HepG2 (cell line): Measurements from ENCODE around the gene TRPC4AP. TPM values are rescaled to one million over a fixed set of nuclear protein-coding genes. Genes with fewer than 3 reads are reported as not detected.

Experiments
- ELF1 ChIP-seq: sonication (generic); formaldehyde crosslinking; IDR thresholded peaks from 2 replicates; pipeline ENCODE4 v1.4.0; 2020; ENCODE audit warnings: missing genetic modification reagents
- FOSL1 ChIP-seq: sonication (generic); formaldehyde crosslinking; IDR thresholded peaks from 2 replicates; pipeline ENCODE4 v1.9.0; 2021; ENCODE audit warnings: missing genetic modification reagents, borderline replicate concordance
- GFI1 ChIP-seq: sonication (generic); formaldehyde crosslinking; IDR thresholded peaks from 2 replicates; pipeline ENCODE4 v1.5.0; 2020; ENCODE audit warnings: missing genetic modification reagents, mild to moderate bottlenecking, borderline replicate concordance
- HIVEP1 ChIP-seq: sonication (generic); formaldehyde crosslinking; IDR thresholded peaks from 2 replicates; pipeline ENCODE4 v1.4.0; 2020; ENCODE audit warnings: mild to moderate bottlenecking, missing genetic modification reagents
- JUND ChIP-seq: sonication (generic); formaldehyde crosslinking; IDR thresholded peaks from 2 replicates; pipeline ENCODE4 v1.8.0; 2022; ENCODE audit warnings: mild to moderate bottlenecking, missing genetic modification reagents
- KLF9 ChIP-seq: IDR thresholded peaks from 2 replicates; pipeline ENCODE4 v1.6.1; 2016; ENCODE audit warnings: low read depth
- NFYC ChIP-seq: IDR thresholded peaks from 2 replicates; pipeline ENCODE4 v1.6.1; 2016; ENCODE audit warnings: missing genetic modification reagents, missing compliant biosample characterization
- NONO ChIP-seq, 2 experiments: fragments of 450-650 bp in 1 of 2; sonication (generic) in 1 of 2; formaldehyde crosslinking in 1 of 2; IDR thresholded peaks in 1 of 2; conservative IDR thresholded peaks in 1 of 2; 2 replicates each; pipeline versions ENCODE4 v1.6.1 to v1.8.0; 2017 to 2022; ENCODE audit warnings: mild to moderate bottlenecking in 1 of 2, missing genetic modification reagents in 1 of 2, moderate library complexity in 1 of 2
- RAD21 ChIP-seq: fragments of 450-650 bp; formaldehyde crosslinking; IDR thresholded peaks from 2 replicates; pipeline ENCODE4 v1.5.0; 2020; ENCODE audit warnings: mild to moderate bottlenecking
- RARA ChIP-seq: IDR thresholded peaks from 2 replicates; pipeline ENCODE4 v1.6.1; 2016; ENCODE audit warnings: missing genetic modification reagents, missing compliant biosample characterization
- SSRP1 ChIP-seq: IDR thresholded peaks from 2 replicates; pipeline ENCODE4 v1.6.1; 2016; ENCODE audit warnings: control low read depth
- XRCC5 ChIP-seq: fragments of 200-400 bp; formaldehyde crosslinking; optimal IDR thresholded peaks from 2 replicates; pipeline ENCODE3; 2017; ENCODE audit warnings: mild to moderate bottlenecking, low read length
- ZNF138 ChIP-seq: sonication (generic); formaldehyde crosslinking; IDR thresholded peaks from 2 replicates; pipeline ENCODE4 v1.5.0; 2020; ENCODE audit warnings: mild to moderate bottlenecking, low read depth, missing genetic modification reagents
- ZNF326 ChIP-seq: sonication (generic); formaldehyde crosslinking; IDR thresholded peaks from 2 replicates; pipeline ENCODE4 v1.4.0; 2020; ENCODE audit warnings: missing genetic modification reagents, borderline replicate concordance
- ZNF331 ChIP-seq: sonication (generic); formaldehyde crosslinking; IDR thresholded peaks from 2 replicates; pipeline ENCODE4 v1.4.0; 2020; ENCODE audit warnings: missing genetic modification reagents
- ZNF607 ChIP-seq: sonication (generic); formaldehyde crosslinking; IDR thresholded peaks from 2 replicates; pipeline ENCODE4 v1.5.1; 2020; ENCODE audit warnings: missing genetic modification reagents, mild to moderate bottlenecking, borderline replicate concordance
- polyA plus RNA-seq, 8 experiments: library from polyadenylated mRNA; depleted of rRNA in 3 of 8; stranded (reverse) in 7 of 8; unstranded in 1 of 8; fragments of >200 nt; fragmentation: Illumina TruSeq in 4 of 8; extraction: Trizol in 4 of 8; gene quantifications; 2 replicates each; pipeline versions ENCODE4 v1.2.1 to v1.2.3, GENCODE V29; 2011 to 2016; ENCODE audit warnings: low read depth in 4 of 8, missing spikeins in 1 of 8, mixed read lengths in 1 of 8; ENCODE audit not compliant: insufficient read depth in 1 of 8
- total RNA-seq, 5 experiments: library from RNA; depleted of rRNA; stranded (reverse); fragments of >200 nt; fragmentation: Illumina TruSeq; extraction: Trizol; gene quantifications; 2 replicates each; pipeline ENCODE4 v1.2.3, GENCODE V29; 2016; ENCODE audit warnings: low read depth in 1 of 5
- TF ChIP-seq, protein P1 (sequence below): sonication (generic); formaldehyde crosslinking; IDR thresholded peaks from 2 replicates; pipeline ENCODE4 v1.4.0; 2020; ENCODE audit warnings: mild to moderate bottlenecking, missing genetic modification reagents
- TF ChIP-seq, protein P2 (sequence below), 2 experiments: sonication (generic) in 1 of 2; formaldehyde crosslinking in 1 of 2; IDR thresholded peaks; 2 replicates each; pipeline versions ENCODE4 v1.5.1 to v1.6.1; 2011 to 2020; ENCODE audit warnings: borderline replicate concordance in 1 of 2, low read depth in 1 of 2, low read length in 1 of 2, mild to moderate bottlenecking in 1 of 2, missing genetic modification reagents in 1 of 2, moderate library complexity in 1 of 2
- TF ChIP-seq, protein P3 (sequence below): sonication (generic); formaldehyde crosslinking; IDR thresholded peaks from 2 replicates; pipeline ENCODE4 v1.5.0; 2020; ENCODE audit warnings: missing genetic modification reagents
- TF ChIP-seq, protein P4 (sequence below): sonication (generic); formaldehyde crosslinking; IDR thresholded peaks from 2 replicates; pipeline ENCODE4 v1.4.0; 2020; ENCODE audit warnings: missing genetic modification reagents

Gene TRPC4AP
- total and polyA plus RNA-seq, 2 of the 13 experiments (the other 11 are each of a cell fraction or from before 2014, with no cell fraction given) = 136 to 137 TPM

DNA sequence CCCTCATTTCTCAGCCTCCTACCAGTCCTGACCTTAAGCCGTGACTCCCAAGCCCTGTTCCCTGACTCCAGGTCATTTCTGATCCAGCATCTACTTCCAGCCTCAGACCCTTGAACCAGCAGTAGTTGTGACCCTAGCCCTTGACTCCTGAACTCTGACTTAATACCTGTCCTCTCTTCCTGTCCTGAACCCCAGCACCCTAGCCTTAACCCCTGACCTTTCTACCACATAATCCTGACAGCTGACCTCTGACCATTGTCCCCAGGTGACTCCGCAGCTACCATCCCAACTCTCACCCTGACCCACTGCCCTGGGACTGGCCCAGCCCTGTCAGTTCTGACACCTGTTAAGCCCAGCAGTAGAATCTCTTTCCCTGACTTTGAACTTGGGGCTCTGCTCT, 94.8 kb downstream of the TRPC4AP start (continued):
- no peak for TF ChIP-seq ELF1
- TF ChIP-seq, protein P1, sequence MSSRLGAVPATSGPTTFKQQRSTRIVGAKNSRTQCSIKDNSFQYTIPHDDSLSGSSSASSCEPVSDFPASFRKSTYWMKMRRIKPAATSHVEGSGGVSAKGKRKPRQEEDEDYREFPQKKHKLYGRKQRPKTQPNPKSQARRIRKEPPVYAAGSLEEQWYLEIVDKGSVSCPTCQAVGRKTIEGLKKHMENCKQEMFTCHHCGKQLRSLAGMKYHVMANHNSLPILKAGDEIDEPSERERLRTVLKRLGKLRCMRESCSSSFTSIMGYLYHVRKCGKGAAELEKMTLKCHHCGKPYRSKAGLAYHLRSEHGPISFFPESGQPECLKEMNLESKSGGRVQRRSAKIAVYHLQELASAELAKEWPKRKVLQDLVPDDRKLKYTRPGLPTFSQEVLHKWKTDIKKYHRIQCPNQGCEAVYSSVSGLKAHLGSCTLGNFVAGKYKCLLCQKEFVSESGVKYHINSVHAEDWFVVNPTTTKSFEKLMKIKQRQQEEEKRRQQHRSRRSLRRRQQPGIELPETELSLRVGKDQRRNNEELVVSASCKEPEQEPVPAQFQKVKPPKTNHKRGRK (CRISPR knock-in tag) = no peak
- TF ChIP-seq JUND (CRISPR knock-in tag) = no peak
- no peak for TF ChIP-seq FOSL1
- no peak for TF ChIP-seq RAD21 (CRISPR knock-in tag)
- TF ChIP-seq, protein P2, sequence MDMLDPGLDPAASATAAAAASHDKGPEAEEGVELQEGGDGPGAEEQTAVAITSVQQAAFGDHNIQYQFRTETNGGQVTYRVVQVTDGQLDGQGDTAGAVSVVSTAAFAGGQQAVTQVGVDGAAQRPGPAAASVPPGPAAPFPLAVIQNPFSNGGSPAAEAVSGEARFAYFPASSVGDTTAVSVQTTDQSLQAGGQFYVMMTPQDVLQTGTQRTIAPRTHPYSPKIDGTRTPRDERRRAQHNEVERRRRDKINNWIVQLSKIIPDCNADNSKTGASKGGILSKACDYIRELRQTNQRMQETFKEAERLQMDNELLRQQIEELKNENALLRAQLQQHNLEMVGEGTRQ (IDR thresholded peaks at IDR 0.05; ENCODE audit: low read depth, low read length) = no peak
- TF ChIP-seq, protein P2 (CRISPR knock-in tag; IDR thresholded peaks at IDR 0.05; ENCODE audit: borderline replicate concordance) = no peak
- TF ChIP-seq, protein P3, sequence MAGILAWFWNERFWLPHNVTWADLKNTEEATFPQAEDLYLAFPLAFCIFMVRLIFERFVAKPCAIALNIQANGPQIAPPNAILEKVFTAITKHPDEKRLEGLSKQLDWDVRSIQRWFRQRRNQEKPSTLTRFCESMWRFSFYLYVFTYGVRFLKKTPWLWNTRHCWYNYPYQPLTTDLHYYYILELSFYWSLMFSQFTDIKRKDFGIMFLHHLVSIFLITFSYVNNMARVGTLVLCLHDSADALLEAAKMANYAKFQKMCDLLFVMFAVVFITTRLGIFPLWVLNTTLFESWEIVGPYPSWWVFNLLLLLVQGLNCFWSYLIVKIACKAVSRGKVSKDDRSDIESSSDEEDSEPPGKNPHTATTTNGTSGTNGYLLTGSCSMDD (CRISPR knock-in tag) = no peak
- TF ChIP-seq KLF9 (CRISPR knock-in tag) = no peak
- TF ChIP-seq, protein P4, sequence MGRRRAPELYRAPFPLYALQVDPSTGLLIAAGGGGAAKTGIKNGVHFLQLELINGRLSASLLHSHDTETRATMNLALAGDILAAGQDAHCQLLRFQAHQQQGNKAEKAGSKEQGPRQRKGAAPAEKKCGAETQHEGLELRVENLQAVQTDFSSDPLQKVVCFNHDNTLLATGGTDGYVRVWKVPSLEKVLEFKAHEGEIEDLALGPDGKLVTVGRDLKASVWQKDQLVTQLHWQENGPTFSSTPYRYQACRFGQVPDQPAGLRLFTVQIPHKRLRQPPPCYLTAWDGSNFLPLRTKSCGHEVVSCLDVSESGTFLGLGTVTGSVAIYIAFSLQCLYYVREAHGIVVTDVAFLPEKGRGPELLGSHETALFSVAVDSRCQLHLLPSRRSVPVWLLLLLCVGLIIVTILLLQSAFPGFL (CRISPR knock-in tag) = no peak
- no peak for TF ChIP-seq GFI1 (CRISPR knock-in tag)
- no peak for TF ChIP-seq XRCC5
- TF ChIP-seq ZNF138 (CRISPR knock-in tag) = no peak
- no peak for TF ChIP-seq SSRP1
- no peak for TF ChIP-seq ZNF607
- no peak for TF ChIP-seq ZNF331 (CRISPR knock-in tag)
- TF ChIP-seq NFYC (CRISPR knock-in tag) = no peak
- TF ChIP-seq NONO (IDR thresholded peaks at IDR 0.05) = no peak
- peak; percentile 33; the same call in 1 of the 2 replicates for TF ChIP-seq NONO (CRISPR knock-in tag; conservative IDR thresholded peaks at IDR 0.05)
- TF ChIP-seq ZNF326 = no peak
- TF ChIP-seq RARA (CRISPR knock-in tag) = peak; percentile 58; the same call in 1 of the 2 replicates
- TF ChIP-seq HIVEP1 (CRISPR knock-in tag) = no peak
